Astrocyte of the hippocampus (primary cell): Measurements from ENCODE around the gene FBXL22.
A peak's percentile ranks its signal among the peaks of the same experiment; 100 is the strongest.
"Not testable (repeated sequence)": the region's sequence is repeated elsewhere in the genome, so short reads cannot be mapped to it uniquely, and the experiment has no call there.

Source experiments
- DNase-seq: peaks from one replicate; pipeline ENCODE4 v3.0.0; 2011; ENCODE audit warnings: low read depth, low spot score

Gene FBXL22

DNA sequence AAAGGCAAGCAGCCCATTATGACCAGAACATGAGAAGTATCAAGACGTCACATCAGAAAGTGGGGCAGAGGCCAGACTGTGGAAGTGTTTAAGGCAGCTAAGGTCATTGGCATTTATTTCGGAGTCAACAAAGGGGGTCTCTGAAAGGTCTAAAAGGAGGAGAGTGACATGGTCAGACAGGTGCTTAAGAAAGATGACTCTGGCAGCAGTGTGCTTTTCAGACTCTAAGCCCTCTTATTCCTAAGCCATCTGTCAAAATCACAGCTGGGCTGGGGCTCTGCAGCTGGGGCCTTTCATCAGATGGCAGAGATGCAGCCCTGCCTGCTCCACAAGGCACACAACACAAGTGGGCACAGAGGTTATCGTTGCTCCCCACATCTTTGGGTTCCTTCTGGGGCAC is 14.0 kb downstream of the FBXL22 start:
- no peak for DNase-seq

GRCh38 chr15:63612300-63612699 is 15.1 kb downstream of the FBXL22 start:
- DNase-seq, result no peak

GRCh38 chr15:63615935-63616334 is 18.7 kb downstream of the FBXL22 start:
- peak; percentile 31 for DNase-seq

DNA sequence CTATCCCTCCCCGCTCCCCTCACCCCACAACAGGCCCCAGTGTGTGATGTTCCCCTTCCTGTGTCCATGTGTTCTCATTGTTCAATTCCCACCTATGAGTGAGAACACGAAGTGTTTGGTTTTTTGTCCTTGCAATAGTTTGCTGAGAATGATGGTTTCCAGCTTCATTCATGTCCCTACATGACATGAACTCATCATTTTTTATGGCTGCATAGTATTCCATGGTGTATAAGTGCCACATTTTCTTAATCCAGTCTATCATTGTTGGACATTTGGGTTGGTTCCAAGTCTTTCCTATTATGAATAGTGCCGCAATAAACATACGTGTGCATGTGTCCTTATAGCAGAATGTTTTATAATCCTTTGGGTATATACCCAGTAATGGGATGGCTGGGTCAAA is 20.0 kb downstream of the FBXL22 start:
- not testable (repeated sequence) for DNase-seq

- not testable (repeated sequence) for DNase-seq
Observed at GRCh38 chr15:63617627-63618026, 20.4 kb downstream of the FBXL22 start.

GRCh38 chr15:63620760-63621159 is 23.6 kb downstream of the FBXL22 start:
- DNase-seq, result not testable (repeated sequence)

- DNase-seq, result no peak
Observed at GRCh38 chr15:63623232-63623969, 26.2 kb downstream of the FBXL22 start.

- no peak for DNase-seq
Observed at GRCh38 chr15:63626955-63627354, 29.8 kb downstream of the FBXL22 start.

- DNase-seq, result no peak
Observed at GRCh38 chr15:63628123-63628822, 31.1 kb downstream of the FBXL22 start.

DNA sequence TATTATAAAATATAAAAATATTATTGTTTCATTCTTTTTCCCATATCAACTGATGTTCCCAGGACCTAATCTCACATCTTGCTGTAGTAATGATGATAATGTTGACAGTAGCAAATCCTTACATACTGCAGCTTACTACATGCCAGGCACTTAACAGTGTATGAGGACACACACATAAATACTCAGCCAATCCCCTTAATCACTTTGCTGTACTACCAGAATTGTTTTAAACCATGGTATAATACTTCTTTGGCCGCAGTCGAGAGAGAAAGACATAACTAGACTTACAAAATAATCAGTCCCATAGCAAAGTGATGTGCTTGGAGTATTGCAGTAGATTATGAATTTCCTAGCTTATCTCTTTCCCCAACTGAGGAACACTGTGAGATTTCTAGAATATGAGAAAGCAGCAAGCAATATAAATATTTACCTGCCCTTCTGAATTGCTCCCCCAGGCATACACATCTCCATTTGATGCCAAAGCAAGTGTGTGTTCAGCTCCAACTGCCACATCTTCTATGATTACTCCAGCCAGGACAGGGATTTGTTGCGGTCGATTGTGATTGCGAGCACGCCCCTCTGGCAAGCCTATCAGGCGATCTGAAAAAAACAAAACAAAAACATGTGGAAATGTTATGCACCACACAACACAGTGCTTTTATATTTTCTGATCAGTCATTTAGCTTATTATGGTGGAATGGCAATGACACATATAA is 33.0 kb downstream of the FBXL22 start:
- DNase-seq, result no peak

GRCh38 chr15:63633312-63633711 is 36.1 kb downstream of the FBXL22 start:
- no peak for DNase-seq

- no peak for DNase-seq
Observed at GRCh38 chr15:63634154-63634553, 37.0 kb downstream of the FBXL22 start.

GRCh38 chr15:63636518-63637061 is 39.4 kb downstream of the FBXL22 start:
- DNase-seq, result no peak

DNA sequence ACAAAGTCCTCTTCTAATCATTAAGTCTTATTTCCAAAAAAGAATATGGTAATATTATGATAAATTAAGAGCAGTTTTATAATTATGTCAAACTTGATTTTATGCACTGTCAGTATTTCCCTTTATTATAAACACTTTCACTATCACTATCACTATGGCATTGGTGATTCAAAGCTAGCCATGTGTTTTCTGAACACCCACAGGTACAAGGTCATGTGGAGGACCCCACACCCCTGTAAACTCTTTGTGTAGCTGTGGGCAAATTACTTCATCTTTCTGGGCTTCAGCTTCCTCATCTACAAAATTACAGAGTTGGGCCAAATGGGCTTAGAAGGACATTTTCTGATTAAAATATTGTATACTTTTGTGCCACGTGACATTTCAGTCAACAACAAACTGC is 41.7 kb downstream of the FBXL22 start:
- no peak for DNase-seq

DNA sequence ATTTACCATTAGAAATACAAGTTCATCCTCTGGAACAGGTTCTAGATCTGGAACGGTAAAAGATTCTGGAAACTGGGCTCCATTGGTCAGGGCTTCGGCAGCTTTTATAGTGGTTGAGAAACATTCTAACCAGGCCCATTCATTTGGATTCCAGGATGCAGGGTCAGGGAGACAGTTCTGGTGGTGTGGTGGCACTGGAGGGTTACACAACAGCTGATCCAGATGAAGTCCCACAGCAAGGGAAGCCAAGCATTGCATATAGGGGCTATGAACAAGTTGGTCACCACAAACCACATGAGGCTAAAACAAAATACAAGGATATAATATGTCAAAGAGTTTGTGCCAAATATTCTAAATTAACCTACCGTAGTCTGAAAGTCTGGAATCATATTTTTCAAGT is 43.0 kb downstream of the FBXL22 start:
- DNase-seq, result no peak
